Progenitor cell of endocrine pancreas (in vitro differentiated cells): ENCODE results near the gene TMSB4Y. TPM values are rescaled to one million over a fixed set of nuclear protein-coding genes. Genes with fewer than 3 reads are reported as not detected.

Experiments used
- DNase-seq: peaks from one replicate; pipeline ENCODE4 v3.0.0; 2021; ENCODE audit warnings: low spot score; ENCODE audit not compliant: unreplicated experiment
- H3K27ac Mint-ChIP-seq: 2 replicates; pipeline ENCODE4 v1.8.0; 2021; ENCODE audit warnings: mild to moderate bottlenecking, moderate library complexity, mixed read lengths
- H3K27me3 Mint-ChIP-seq: 2 replicates; pipeline ENCODE4 v1.8.0; 2021; ENCODE audit warnings: mixed read lengths
- H3K36me3 Mint-ChIP-seq: 2 replicates; pipeline ENCODE4 v1.8.0; 2022; ENCODE audit warnings: mixed read lengths; ENCODE audit not compliant: insufficient read depth
- H3K4me1 Mint-ChIP-seq: 2 replicates; pipeline ENCODE4 v1.8.0; 2021; ENCODE audit warnings: low read depth, mixed read lengths
- H3K4me3 Mint-ChIP-seq: 2 replicates; pipeline ENCODE4 v1.8.0; 2021; ENCODE audit warnings: low read depth, mild to moderate bottlenecking, moderate library complexity, mixed read lengths
- H3K9me3 Mint-ChIP-seq: 2 replicates; pipeline ENCODE4 v1.8.0; 2021; ENCODE audit warnings: low read depth, mixed read lengths
- total RNA-seq: library from RNA; stranded (reverse); gene quantifications from 2 replicates; pipeline ENCODE4 v1.2.1, GENCODE V29; 2021
- TF ChIP-seq, protein P1 (sequence below): fragments of 200-600 bp; sonication (generic); IDR thresholded peaks from one replicate; pipeline ENCODE4 v1.5.0; 2021; ENCODE audit warnings: antibody characterized with exemption, mild to moderate bottlenecking; ENCODE audit not compliant: unreplicated experiment

Gene TMSB4Y
- total RNA-seq, 1 donor from 2014 or later = not detected

DNA sequence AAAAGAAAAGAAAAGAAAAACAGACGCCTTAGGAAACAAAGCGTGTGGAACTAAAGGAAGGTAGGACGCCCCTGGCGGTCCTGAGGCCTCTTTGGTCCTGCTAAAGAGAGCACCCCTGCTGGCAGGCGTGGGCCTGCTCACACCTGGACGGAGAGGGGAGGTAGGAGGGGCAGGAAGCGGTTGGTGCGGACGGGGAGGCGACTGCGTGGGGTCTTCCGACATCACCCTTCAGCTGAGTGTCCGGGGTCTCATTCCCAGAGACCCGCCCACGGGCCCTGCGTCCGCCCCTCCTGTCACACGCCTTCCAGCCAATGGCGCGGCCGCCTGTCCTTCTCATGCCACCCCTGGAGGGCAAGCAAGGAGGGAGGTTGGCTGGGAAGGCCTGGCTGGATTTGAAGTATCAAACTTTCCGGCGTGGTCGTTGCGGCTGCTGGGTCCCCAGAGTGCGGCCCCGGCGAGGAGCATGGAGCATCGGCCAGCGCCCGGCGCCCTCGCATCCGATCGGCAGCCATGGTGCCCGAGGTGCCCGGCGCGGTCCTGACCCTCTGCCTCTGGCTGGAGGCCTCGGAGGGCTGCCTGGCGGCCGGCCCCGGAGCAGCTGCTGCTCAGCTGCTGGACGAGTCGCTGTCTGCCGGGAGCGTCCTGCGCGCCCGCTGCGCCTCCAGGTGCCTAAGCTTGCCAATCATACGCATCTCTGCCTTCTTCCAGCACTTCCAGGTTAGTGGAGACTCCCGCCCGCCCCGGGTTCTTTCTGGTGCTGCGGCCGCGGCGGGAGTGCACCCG, 47.8 kb downstream of the TMSB4Y start:
- no peaks in the 10 kb centered on the region for H3K36me3 Mint-ChIP-seq
- H3K27ac Mint-ChIP-seq = no peak overlapping the region
- DNase-seq = no peak
- TF ChIP-seq, protein P1, sequence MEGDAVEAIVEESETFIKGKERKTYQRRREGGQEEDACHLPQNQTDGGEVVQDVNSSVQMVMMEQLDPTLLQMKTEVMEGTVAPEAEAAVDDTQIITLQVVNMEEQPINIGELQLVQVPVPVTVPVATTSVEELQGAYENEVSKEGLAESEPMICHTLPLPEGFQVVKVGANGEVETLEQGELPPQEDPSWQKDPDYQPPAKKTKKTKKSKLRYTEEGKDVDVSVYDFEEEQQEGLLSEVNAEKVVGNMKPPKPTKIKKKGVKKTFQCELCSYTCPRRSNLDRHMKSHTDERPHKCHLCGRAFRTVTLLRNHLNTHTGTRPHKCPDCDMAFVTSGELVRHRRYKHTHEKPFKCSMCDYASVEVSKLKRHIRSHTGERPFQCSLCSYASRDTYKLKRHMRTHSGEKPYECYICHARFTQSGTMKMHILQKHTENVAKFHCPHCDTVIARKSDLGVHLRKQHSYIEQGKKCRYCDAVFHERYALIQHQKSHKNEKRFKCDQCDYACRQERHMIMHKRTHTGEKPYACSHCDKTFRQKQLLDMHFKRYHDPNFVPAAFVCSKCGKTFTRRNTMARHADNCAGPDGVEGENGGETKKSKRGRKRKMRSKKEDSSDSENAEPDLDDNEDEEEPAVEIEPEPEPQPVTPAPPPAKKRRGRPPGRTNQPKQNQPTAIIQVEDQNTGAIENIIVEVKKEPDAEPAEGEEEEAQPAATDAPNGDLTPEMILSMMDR = no peak
- no peaks in the 10 kb centered on the region for H3K4me1 Mint-ChIP-seq
- no peak overlapping the region for H3K4me3 Mint-ChIP-seq
- no peaks in the 10 kb centered on the region for H3K27me3 Mint-ChIP-seq
- no peaks in the 10 kb centered on the region for H3K9me3 Mint-ChIP-seq

DNA sequence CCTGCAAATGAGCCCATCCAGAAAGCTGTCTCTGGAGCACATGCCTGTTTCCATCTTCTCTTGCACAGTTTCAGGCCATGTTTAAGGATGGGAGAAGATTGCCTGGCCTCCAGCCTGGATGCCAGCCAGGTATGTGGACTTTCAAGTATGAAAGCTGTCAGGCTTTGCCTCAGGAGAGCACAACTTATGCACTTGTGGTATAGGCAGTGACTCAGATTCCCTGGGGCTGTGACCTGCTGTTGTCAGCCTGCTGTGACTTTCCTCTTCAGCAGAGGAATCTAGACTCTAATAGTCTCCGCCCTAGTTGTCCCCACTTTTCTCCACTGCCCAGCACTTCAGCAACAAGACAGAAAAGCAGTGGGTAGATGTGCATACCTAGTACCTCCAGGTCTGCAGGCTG, 51.0 kb downstream of the TMSB4Y start:
- Mint-ChIP-seq H3K27me3 (no peaks in the 10 kb centered on the region), H3K4me1 (no peaks in the 10 kb centered on the region), H3K36me3 (no peaks in the 10 kb centered on the region), H3K9me3 (no peaks in the 10 kb centered on the region), H3K27ac (no peak overlapping the region), H3K4me3 (no peak overlapping the region)
- TF ChIP-seq, protein P1 = no peak
- no peak for DNase-seq

Other genes starting within 250 kb of the TMSB4Y start
- gene UTY, start 223.9 kb upstream of the TMSB4Y start, total RNA-seq = not detected in 2 replicates